Cardiac fibroblast (primary cell): ENCODE data around the gene ACAP2.

ENCODE experiments used
- DNase-seq, 2 donors: peaks; one replicate each; pipeline versions ENCODE4 v3.0.0 to v3.0.0-alpha.2; 2010; ENCODE audit warnings: low read depth in 2 of 2
- H3K4me3 ChIP-seq, 2 donors: replicated peaks in 1 of 2; 1 replicate in 1 of 2; 2 replicates in 1 of 2; pipeline ENCODE4 v1.5.1; 2011; ENCODE audit warnings: low read depth in 2 of 2, low read length in 2 of 2, mild to moderate bottlenecking in 2 of 2, moderate library complexity in 1 of 2
- TF ChIP-seq, protein P1 (sequence below): IDR thresholded peaks from one replicate; pipeline ENCODE4 v1.5.1; 2011; ENCODE audit warnings: low read depth, mild to moderate bottlenecking, low read length, inconsistent platforms

Gene ACAP2

DNA sequence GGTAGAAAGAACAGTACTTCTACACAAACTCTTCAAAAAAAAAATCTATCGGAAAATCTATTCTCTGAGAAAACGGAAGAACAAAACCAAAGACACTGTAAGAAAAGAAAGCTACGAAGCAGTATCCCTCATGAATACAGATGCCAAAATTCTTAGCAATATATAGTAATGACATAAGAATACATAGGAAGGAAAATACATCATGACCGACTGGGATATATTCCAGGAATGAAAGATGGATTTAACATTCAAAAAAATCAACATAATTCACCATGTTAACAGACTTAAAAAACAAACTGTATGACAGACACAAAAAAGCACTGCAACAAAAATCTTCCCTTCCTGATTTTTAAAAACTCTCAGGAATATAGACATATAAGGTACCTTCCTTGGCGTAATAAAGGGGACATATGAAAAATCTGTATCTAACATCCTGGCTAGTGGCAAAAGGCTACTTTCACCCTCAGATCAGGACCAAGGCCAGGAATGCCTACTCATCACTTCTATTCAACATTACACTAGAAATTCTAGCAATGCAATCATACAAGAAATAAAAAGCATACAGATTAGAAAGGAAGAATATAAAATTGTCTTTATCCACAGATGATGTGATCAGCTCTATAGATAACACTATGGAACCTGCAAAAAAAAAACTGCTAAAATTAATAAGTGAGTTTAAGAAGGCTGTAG, 94.2 kb downstream of the ACAP2 start:
- H3K4me3 ChIP-seq: no peak overlapping the region
- TF ChIP-seq, protein P1, sequence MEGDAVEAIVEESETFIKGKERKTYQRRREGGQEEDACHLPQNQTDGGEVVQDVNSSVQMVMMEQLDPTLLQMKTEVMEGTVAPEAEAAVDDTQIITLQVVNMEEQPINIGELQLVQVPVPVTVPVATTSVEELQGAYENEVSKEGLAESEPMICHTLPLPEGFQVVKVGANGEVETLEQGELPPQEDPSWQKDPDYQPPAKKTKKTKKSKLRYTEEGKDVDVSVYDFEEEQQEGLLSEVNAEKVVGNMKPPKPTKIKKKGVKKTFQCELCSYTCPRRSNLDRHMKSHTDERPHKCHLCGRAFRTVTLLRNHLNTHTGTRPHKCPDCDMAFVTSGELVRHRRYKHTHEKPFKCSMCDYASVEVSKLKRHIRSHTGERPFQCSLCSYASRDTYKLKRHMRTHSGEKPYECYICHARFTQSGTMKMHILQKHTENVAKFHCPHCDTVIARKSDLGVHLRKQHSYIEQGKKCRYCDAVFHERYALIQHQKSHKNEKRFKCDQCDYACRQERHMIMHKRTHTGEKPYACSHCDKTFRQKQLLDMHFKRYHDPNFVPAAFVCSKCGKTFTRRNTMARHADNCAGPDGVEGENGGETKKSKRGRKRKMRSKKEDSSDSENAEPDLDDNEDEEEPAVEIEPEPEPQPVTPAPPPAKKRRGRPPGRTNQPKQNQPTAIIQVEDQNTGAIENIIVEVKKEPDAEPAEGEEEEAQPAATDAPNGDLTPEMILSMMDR: no peak
- DNase-seq: no peak

DNA sequence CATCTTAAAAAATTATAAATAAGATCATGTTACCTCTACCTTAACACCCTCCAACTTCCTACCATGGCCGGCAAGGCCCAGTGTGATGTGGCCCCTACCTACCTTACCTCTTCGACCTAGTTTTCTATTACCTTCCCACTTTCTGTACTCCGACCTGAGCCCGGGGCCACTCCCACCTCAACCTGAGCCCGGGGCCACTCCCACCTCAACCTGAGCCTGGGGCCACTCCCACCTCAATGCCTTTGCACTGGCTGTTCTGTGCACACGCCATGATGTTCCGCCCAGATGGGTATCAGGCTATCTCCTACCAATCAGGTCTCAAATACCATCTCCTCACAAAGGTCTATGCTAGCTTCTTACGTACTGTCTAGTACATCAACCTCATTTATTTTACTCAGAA, 105.1 kb downstream of the ACAP2 start:
- DNase-seq: no peak
- H3K4me3 ChIP-seq: no peak overlapping the region
- TF ChIP-seq, protein P1: no peak

DNA sequence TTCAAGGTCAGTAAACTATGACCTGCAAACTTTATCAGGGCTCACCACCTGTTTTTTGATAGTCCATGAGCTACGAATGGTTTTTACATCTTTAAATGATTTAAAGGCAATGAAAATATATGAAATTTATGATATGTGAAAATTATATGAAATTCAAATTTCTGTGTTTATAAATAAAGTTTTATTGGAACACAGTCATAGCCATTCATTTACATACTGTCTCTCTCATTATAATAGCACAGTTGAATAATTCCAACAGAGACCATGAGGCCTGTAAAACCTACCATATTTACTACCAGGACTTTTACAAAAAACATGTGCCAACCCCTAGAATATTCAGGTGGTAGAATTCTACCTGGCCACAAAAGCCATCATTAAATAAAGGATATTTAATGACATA, 107.9 kb downstream of the ACAP2 start:
- no peak overlapping the region for H3K4me3 ChIP-seq
- TF ChIP-seq, protein P1: no peak
- DNase-seq: no peak

DNA sequence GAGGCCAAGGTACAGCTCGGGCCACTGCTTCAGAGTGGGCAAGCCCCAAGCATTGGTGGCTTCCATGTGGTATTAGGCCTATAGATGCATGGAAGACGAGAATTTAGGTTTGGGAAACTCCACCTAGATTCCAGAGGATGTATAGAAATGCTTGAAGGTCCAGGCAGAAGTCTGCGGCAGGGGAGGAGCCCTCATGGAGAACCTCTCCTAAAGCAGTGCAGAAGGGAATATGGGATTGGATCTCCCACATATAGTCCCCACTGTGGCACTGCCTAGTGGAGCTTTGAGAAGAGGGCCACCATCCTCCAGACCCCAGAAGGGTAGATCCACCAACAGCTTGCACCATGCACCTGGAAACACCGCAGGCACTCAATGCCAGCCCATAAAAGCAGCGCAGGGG, 123.8 kb downstream of the ACAP2 start:
- H3K4me3 ChIP-seq: no peak overlapping the region
- DNase-seq: no peak
- TF ChIP-seq, protein P1: no peak

DNA sequence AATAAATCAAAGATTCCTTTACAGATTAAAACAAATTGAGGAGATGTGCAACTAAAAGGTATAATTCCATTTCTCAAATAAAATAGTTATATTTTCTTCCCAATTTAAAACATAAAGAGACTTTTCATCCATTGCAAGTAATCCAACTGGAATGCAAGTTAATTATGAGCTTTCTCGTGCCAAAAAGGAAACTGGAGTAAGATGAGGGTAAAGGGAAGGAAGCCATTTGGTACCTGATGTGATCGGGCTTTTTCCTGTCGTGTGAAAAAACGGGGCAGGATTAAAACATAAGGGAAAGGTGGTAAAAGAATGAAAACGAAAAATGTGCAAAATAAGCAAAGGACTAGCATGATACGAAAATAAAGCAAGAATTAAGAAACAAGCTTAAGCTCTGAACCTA, 130.1 kb downstream of the ACAP2 start:
- H3K4me3 ChIP-seq: no peak overlapping the region
- no peak for DNase-seq
- TF ChIP-seq, protein P1: no peak

DNA sequence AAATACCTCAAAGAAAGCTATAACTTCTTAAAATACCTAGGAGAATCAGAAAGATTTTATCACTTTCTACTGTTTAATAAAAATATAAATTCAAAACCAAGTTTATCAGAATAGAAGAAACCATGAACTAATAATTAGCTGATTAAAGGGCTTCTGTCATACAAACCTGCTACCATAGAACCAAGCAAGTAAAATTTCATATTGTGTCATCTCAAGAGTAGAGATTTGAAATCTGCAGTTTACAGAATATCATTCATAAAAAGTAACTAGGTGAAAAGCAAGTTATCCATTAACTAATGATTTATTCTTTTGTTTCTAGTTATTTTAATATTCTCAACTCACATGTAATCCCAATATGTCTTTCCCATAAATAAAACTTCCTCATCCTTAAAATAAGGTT, 135.1 kb downstream of the ACAP2 start:
- TF ChIP-seq, protein P1: no peak
- H3K4me3 ChIP-seq: no peak overlapping the region
- DNase-seq: no peak

DNA sequence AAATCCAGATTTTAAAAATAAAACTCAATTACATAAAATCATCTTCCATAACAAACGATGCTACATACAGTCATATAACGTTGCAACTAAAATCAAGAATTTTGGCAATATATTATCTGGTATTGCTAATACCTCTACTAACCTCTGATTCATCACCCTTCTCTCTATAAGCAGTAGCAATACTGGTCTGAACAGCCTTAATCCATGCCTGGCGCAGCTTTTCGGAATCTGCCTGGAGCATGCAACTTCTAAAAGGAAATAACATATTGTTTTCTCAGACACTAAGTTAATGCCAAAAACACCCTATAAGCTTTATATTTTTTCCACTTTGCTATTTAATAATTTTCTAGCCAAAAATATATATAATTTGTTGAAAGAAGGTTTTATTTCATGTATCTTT, 136.5 kb downstream of the ACAP2 start:
- H3K4me3 ChIP-seq: no peak overlapping the region
- no peak for DNase-seq
- TF ChIP-seq, protein P1: no peak
